ENCODE measurements around the gene EXD3. TPM values are rescaled to one million over a fixed set of nuclear protein-coding genes. Genes with fewer than 3 reads are reported as not detected.

EXD3 gene
- total and polyA plus RNA-seq, 2 of the 4 experiments (the other 2 are of a cell fraction) = 1.1 to 7.4 TPM

GRCh38 chr9:137404961-137405567 is 17.9 kb downstream of the EXD3 start:
- no peak overlapping the region for H4K5ac ChIP-seq (ENCODE audit: low read depth, low read length)
- H2BK5ac ChIP-seq (ENCODE audit: low read depth, low read length, poor library complexity, severe bottlenecking) = no peak overlapping the region
- no peak overlapping the region for H3K23ac ChIP-seq (ENCODE audit: low read depth, low read length)
- H2AK5ac ChIP-seq (ENCODE audit: low read depth, low read length) = no peak overlapping the region
- POLR2A ChIA-PET (ENCODE audit: unreplicated experiment) = no interaction called here
- H3K4me1 ChIP-seq (ENCODE audit: control insufficient read depth, insufficient read depth, low read length) = peaks cover 5% of the 10 kb centered on the region; the same call in 1 of the 2 replicates
- H2AFZ ChIP-seq (replicated peaks; ENCODE audit: low read length, poor library complexity) = no peak overlapping the region
- intact Hi-C loops (cut with micrococcal nuclease) = no loop called here
- no peak overlapping the region for H2BK20ac ChIP-seq (ENCODE audit: low read depth, low read length)
- H3K9me1 ChIP-seq (ENCODE audit: insufficient read depth, low read length) = no peaks in the 10 kb centered on the region
- dilution Hi-C loops (cut with HindIII; ENCODE audit: low sequenced_read_pairs, unreplicated experiment) = no loop called here
- H3K56ac ChIP-seq (ENCODE audit: extremely low read depth, insufficient read depth, low read length) = no peak overlapping the region
- no peaks in the 10 kb centered on the region; a peak in 2 of 4 replicates for H3K79me1 ChIP-seq (ENCODE audit: low read depth in 1 of 2, low read length in 2 of 2)
- no peak overlapping the region for H3K14ac ChIP-seq (replicated peaks; ENCODE audit: low read depth, low read length)
- H3K18ac ChIP-seq (ENCODE audit: low read depth, low read length) = no peak overlapping the region
- H4K8ac ChIP-seq (ENCODE audit: low read depth in 2 of 2, low read length in 2 of 2) = no peak overlapping the region
- BruUV-seq (replicated peaks) = no TSS peak
- in situ Hi-C loops (cut with MboI; ENCODE audit: low sequenced_read_pairs) = loop anchor here (5.0 kb wide), 1 partner anchor 113 kb away; no protein-coding TSS in a partner anchor
- DNase-seq (no peak), ATAC-seq (ENCODE audit: low read depth) (no peak)
- H3K4ac ChIP-seq (ENCODE audit: low read depth, low read length) = no peak overlapping the region
- no peak overlapping the region for H3K4me3 ChIP-seq (ENCODE audit: insufficient read depth, low read depth, low read length)
- no peak overlapping the region for H2BK120ac ChIP-seq (ENCODE audit: low read depth, low read length)
- no peaks in the 10 kb centered on the region for H3K27me3 ChIP-seq (ENCODE audit: control insufficient read depth, insufficient read depth, low read length)
- no peaks in the 10 kb centered on the region for H3K9me3 ChIP-seq (ENCODE audit: control insufficient read depth, insufficient read depth, low read length)
- no peak for TF ChIP-seq POLR2A (IDR thresholded peaks at IDR 0.05; ENCODE audit: low read depth, low read length)
- no peak overlapping the region for H3K4me2 ChIP-seq (ENCODE audit: low read depth, low read length)
- no peak overlapping the region for H3K9ac ChIP-seq (ENCODE audit: low read depth, low read length)
- CTCF ChIA-PET = interaction anchor here (0.6 kb wide), 1 partner anchor 40 kb away, joined by 3 read pairs; no protein-coding TSS in a partner anchor
- no peak overlapping the region for H2AK9ac ChIP-seq (replicated peaks; ENCODE audit: low read depth, low read length, poor library complexity)
- H3K36me3 ChIP-seq (ENCODE audit: control insufficient read depth, insufficient read depth, low read length) = no peaks in the 10 kb centered on the region
- no peak overlapping the region for H2BK15ac ChIP-seq (ENCODE audit: low read depth, low read length)
- 96% methylated on average over 6 of the region's 24 CpGs; no CpG with 5 or more reads in 1 of the 2 experiments for WGBS, 2 experiments (ENCODE audit: extremely low coverage in 2 of 2, insufficient read length in 1 of 2)
- H4K91ac ChIP-seq (ENCODE audit: insufficient read depth, low read depth, low read length) = no peak overlapping the region
- H3K27ac ChIP-seq (ENCODE audit: insufficient read depth, low read length) = no peak overlapping the region
- H4K20me1 ChIP-seq (ENCODE audit: insufficient read depth, low read length) = no peaks in the 10 kb centered on the region

Data from IMR-90 (cell line).